Measurements from ENCODE around the gene COL23A1. TPM values are rescaled to one million over a fixed set of nuclear protein-coding genes. Genes with fewer than 3 reads are reported as not detected.

Gene COL23A1
- total and polyA plus RNA-seq, 2 experiments from 2014 or later: 1.1 to 5.1 TPM

GRCh38 chr5:178279026-178279722 is 311.0 kb downstream of the COL23A1 start:
- TF ChIP-seq EZH2 (IDR thresholded peaks at IDR 0.05; ENCODE audit: borderline replicate concordance) (no peak), EZH2phosphoT487 (IDR thresholded peaks at IDR 0.05; ENCODE audit: low read depth, severe bottlenecking, unreplicated experiment) (no peak)
- TF ChIP-seq, protein P1, sequence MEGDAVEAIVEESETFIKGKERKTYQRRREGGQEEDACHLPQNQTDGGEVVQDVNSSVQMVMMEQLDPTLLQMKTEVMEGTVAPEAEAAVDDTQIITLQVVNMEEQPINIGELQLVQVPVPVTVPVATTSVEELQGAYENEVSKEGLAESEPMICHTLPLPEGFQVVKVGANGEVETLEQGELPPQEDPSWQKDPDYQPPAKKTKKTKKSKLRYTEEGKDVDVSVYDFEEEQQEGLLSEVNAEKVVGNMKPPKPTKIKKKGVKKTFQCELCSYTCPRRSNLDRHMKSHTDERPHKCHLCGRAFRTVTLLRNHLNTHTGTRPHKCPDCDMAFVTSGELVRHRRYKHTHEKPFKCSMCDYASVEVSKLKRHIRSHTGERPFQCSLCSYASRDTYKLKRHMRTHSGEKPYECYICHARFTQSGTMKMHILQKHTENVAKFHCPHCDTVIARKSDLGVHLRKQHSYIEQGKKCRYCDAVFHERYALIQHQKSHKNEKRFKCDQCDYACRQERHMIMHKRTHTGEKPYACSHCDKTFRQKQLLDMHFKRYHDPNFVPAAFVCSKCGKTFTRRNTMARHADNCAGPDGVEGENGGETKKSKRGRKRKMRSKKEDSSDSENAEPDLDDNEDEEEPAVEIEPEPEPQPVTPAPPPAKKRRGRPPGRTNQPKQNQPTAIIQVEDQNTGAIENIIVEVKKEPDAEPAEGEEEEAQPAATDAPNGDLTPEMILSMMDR (IDR thresholded peaks at IDR 0.05; ENCODE audit: poor library complexity): no peak
- H3K4me1 ChIP-seq (ENCODE audit: insufficient read depth): no peaks in the 10 kb centered on the region
- no peaks in the 10 kb centered on the region for H3K27me3 ChIP-seq
- no peak for DNase-seq (ENCODE audit: low spot score)
- no peaks in the 10 kb centered on the region for H3K79me2 ChIP-seq
- no peaks in the 10 kb centered on the region for H3K9me2 ChIP-seq (replicated peaks; ENCODE audit: insufficient read depth)
- peaks cover 3% of the 10 kb centered on the region for H3K9me3 ChIP-seq (ENCODE audit: low read depth)
- WGBS (ENCODE audit: low lambda C conversion rate, missing lambda C conversion rate): 81% methylated on average over 12 of the region's 14 CpGs
- no peak overlapping the region for H3K4me3 ChIP-seq
- H3K27ac ChIP-seq: no peak overlapping the region
- H4K20me1 ChIP-seq (ENCODE audit: insufficient read depth, poor library complexity, severe bottlenecking): no peaks in the 10 kb centered on the region
- no peak overlapping the region for H3K4me2 ChIP-seq
- no peaks in the 10 kb centered on the region for H3K36me3 ChIP-seq (replicated peaks; ENCODE audit: insufficient read depth, low read depth)
- H2AFZ ChIP-seq: no peak overlapping the region

GRCh38 chr5:178278358-178279023 is 311.7 kb downstream of the COL23A1 start:
- TF ChIP-seq EZH2phosphoT487 (IDR thresholded peaks at IDR 0.05; ENCODE audit: low read depth, severe bottlenecking, unreplicated experiment) (no peak), EZH2 (IDR thresholded peaks at IDR 0.05; ENCODE audit: borderline replicate concordance) (no peak)
- TF ChIP-seq, protein P1 (IDR thresholded peaks at IDR 0.05; ENCODE audit: poor library complexity): no peak
- Histone ChIP-seq H3K36me3 (replicated peaks; ENCODE audit: insufficient read depth, low read depth) (no peaks in the 10 kb centered on the region), H3K9me2 (replicated peaks; ENCODE audit: insufficient read depth) (no peaks in the 10 kb centered on the region), H2AFZ (no peak overlapping the region), H3K4me2 (no peak overlapping the region), H3K27ac (no peak overlapping the region), H3K79me2 (no peaks in the 10 kb centered on the region), H4K20me1 (ENCODE audit: insufficient read depth, poor library complexity, severe bottlenecking) (no peaks in the 10 kb centered on the region), H3K4me1 (ENCODE audit: insufficient read depth) (no peaks in the 10 kb centered on the region), H3K4me3 (no peak overlapping the region), H3K9me3 (ENCODE audit: low read depth) (no peaks in the 10 kb centered on the region), H3K27me3 (no peaks in the 10 kb centered on the region)
- 87% methylated on average over 18 of the region's 18 CpGs for WGBS (ENCODE audit: low lambda C conversion rate, missing lambda C conversion rate)
- no peak for DNase-seq (ENCODE audit: low spot score)

DNA sequence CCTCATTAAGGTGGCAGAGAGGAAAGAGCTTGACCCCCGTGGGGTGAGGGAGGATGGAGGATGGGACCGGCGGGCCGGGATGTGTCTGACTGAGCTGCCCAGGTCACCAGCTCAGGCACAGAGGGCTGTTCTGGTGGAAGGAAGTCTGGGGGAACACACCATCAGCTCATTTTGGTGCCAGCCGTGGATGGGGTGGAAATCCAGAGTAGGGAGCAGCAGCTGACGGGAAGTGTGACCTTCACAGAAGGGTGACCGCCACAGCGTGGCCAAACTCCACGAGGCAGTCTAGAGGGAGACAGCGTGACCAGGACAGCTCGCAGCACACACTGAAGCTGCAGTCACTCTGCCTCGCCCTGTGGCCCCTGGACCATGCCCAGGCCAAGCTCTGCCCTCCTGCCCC is 312.3 kb downstream of the COL23A1 start:
- Histone ChIP-seq H2AFZ (no peak overlapping the region), H3K9me3 (ENCODE audit: low read depth) (no peaks in the 10 kb centered on the region), H3K4me1 (ENCODE audit: insufficient read depth) (no peaks in the 10 kb centered on the region), H3K4me2 (no peak overlapping the region), H3K9me2 (replicated peaks; ENCODE audit: insufficient read depth) (no peaks in the 10 kb centered on the region), H3K36me3 (replicated peaks; ENCODE audit: insufficient read depth, low read depth) (no peaks in the 10 kb centered on the region), H4K20me1 (ENCODE audit: insufficient read depth, poor library complexity, severe bottlenecking) (no peaks in the 10 kb centered on the region), H3K27me3 (no peaks in the 10 kb centered on the region), H3K79me2 (no peaks in the 10 kb centered on the region), H3K4me3 (no peak overlapping the region), H3K27ac (no peak overlapping the region)
- no peak for DNase-seq (ENCODE audit: low spot score)
- TF ChIP-seq EZH2phosphoT487 (IDR thresholded peaks at IDR 0.05; ENCODE audit: low read depth, severe bottlenecking, unreplicated experiment) (no peak), EZH2 (IDR thresholded peaks at IDR 0.05; ENCODE audit: borderline replicate concordance) (no peak)
- TF ChIP-seq, protein P1 (IDR thresholded peaks at IDR 0.05; ENCODE audit: poor library complexity): no peak
- 81% methylated on average over 11 of the region's 12 CpGs for WGBS (ENCODE audit: low lambda C conversion rate, missing lambda C conversion rate)

Measured in hepatocyte (in vitro differentiated cells).